Spleen (tissue), 7 donors: ENCODE measurements around the gene CRTC3.

Experiments
- CTCF ChIP-seq, 11 experiments: fragments of 200-600 bp in 7 of 11; fragments of 450-650 bp in 4 of 11; sonication (generic) in 4 of 11; IDR thresholded peaks in 8 of 11; conservative IDR thresholded peaks in 3 of 11; 1 replicate in 7 of 11; 2 replicates in 4 of 11; pipeline versions ENCODE4 v1.4.0 to v1.8.0; 2016 to 2021; ENCODE audit warnings: antibody characterized with exemption in 11 of 11, inconsistent platforms in 4 of 11, mild to moderate bottlenecking in 1 of 11
- POLR2A ChIP-seq, 3 donors: fragments of 450-650 bp; IDR thresholded peaks; one replicate each; pipeline ENCODE4 v1.5.1; 2017; ENCODE audit warnings: antibody characterized with exemption in 3 of 3, mild to moderate bottlenecking in 1 of 3
- donor health status: DM: no; HTN: no; CAD: no; lungs with moderate emphysema.
- donor health status: DM: no; HTN: no; CAD: no.
- donor health status: DM: no; HTN: no; CAD: no.

GRCh38 chr15:90493647-90494046 lies 36.1 kb upstream of the CRTC3 start:
- TF ChIP-seq CTCF (IDR thresholded peaks at IDR 0.05 in 8 of 11, conservative IDR thresholded peaks at IDR 0.05 in 3 of 11) (no peak), POLR2A (IDR thresholded peaks at IDR 0.05) (no peak)
